Peyer's patch (tissue), 4 donors: ENCODE measurements around the gene PRAMEF11. TPM values are rescaled to one million over a fixed set of nuclear protein-coding genes. Genes with fewer than 3 reads are reported as not detected.
"Not testable (repeated sequence)": the region's sequence is repeated elsewhere in the genome, so short reads cannot be mapped to it uniquely, and the experiment has no call there.

Experiments
- DNase-seq, 3 donors: peaks; one replicate each; pipeline ENCODE4 v3.0.0-alpha.2; 2017 to 2019
- H3K27ac ChIP-seq, 4 donors: fragments of 200-600 bp; sonication (generic); one replicate each; pipeline ENCODE4 v1.5.1; 2016 to 2019
- H3K27me3 ChIP-seq, 2 donors: fragments of 200-600 bp; sonication (generic); one replicate each; pipeline ENCODE4 v1.5.1; 2019
- H3K36me3 ChIP-seq, 3 donors: fragments of 200-600 bp; sonication (generic); one replicate each; pipeline ENCODE4 v1.5.1; 2016 to 2019
- H3K4me1 ChIP-seq, 4 donors: fragments of 200-600 bp; sonication (generic); one replicate each; pipeline ENCODE4 v1.5.1; 2016 to 2019
- H3K4me3 ChIP-seq, 4 donors: fragments of 200-600 bp; sonication (generic); 1 replicate in 3 of 4; 2 replicates in 1 of 4; pipeline ENCODE4 v1.5.1; 2016 to 2019; ENCODE audit warnings: mild to moderate bottlenecking in 1 of 4
- H3K9me3 ChIP-seq, 4 donors: fragments of 200-600 bp; sonication (generic); one replicate each; pipeline ENCODE4 v1.5.1; 2016 to 2019; ENCODE audit warnings: mild to moderate bottlenecking in 1 of 4
- POLR2A ChIP-seq, 2 donors: fragments of 450-650 bp; IDR thresholded peaks; one replicate each; pipeline ENCODE4 v1.5.1; 2017; ENCODE audit warnings: antibody characterized with exemption in 2 of 2, mild to moderate bottlenecking in 2 of 2, moderate library complexity in 2 of 2
- total RNA-seq, 4 donors: library from RNA; depleted of rRNA; stranded (reverse); fragments of >200 nt; gene quantifications; one replicate each; pipeline ENCODE4 v1.1.0, GENCODE V29; 2016
- TF ChIP-seq, protein P1 (sequence below), 6 experiments: fragments of 450-650 bp in 4 of 6; fragments of 200-600 bp in 2 of 6; sonication (generic) in 1 of 6; IDR thresholded peaks; one replicate each; pipeline ENCODE4 v1.5.1; 2017 to 2019; ENCODE audit warnings: antibody characterized with exemption in 6 of 6, mild to moderate bottlenecking in 3 of 6, moderate library complexity in 1 of 6

Gene PRAMEF11
- total RNA-seq, 4 donors from 2014 or later, result not detected

DNA sequence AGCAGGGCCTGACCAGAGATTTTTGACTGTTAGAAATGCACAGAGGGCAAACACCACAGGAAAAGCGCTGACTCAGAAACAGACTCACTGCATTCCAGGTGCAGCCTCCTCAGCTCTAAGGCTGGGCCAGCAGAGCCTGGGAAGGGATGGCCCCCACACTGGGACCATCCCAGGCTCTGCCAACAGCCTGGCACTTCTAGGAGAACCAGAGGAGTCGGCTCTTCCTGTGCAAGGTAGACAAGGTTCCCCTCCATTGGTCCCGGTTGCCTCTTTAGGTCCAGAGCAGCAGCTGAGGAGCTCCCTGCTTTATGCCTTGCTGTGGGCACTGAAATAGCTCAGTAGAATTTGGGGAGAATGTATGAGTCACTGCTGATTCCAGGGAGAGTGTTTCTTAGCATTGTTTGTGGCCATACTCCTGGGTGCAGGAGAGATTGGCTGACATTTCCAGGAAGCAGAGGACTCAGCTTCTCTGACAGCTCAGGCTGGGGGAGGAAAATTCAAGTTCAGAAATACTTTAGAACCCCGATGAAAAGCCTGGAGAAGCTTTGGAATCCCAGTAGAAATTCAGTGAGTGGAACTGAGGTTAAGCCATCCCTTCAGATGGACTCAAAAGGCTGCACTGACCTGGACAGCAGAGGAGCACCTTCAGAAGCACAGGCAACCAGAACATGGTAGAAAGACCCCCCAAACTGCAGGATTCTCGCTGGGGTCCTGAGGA lies 20.4 kb downstream of the PRAMEF11 start:
- H3K27ac ChIP-seq, result no peak overlapping the region
- H3K27me3 ChIP-seq, result no peaks in the 10 kb centered on the region
- H3K4me3 ChIP-seq, result no peak overlapping the region
- TF ChIP-seq, protein P1, sequence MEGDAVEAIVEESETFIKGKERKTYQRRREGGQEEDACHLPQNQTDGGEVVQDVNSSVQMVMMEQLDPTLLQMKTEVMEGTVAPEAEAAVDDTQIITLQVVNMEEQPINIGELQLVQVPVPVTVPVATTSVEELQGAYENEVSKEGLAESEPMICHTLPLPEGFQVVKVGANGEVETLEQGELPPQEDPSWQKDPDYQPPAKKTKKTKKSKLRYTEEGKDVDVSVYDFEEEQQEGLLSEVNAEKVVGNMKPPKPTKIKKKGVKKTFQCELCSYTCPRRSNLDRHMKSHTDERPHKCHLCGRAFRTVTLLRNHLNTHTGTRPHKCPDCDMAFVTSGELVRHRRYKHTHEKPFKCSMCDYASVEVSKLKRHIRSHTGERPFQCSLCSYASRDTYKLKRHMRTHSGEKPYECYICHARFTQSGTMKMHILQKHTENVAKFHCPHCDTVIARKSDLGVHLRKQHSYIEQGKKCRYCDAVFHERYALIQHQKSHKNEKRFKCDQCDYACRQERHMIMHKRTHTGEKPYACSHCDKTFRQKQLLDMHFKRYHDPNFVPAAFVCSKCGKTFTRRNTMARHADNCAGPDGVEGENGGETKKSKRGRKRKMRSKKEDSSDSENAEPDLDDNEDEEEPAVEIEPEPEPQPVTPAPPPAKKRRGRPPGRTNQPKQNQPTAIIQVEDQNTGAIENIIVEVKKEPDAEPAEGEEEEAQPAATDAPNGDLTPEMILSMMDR (IDR thresholded peaks at IDR 0.05), result no peak
- no peak for TF ChIP-seq POLR2A (IDR thresholded peaks at IDR 0.05)
- no peaks in the 10 kb centered on the region for H3K9me3 ChIP-seq
- no peak for DNase-seq
- H3K4me1 ChIP-seq, result no peaks in the 10 kb centered on the region
- H3K36me3 ChIP-seq, result no peaks in the 10 kb centered on the region

DNA sequence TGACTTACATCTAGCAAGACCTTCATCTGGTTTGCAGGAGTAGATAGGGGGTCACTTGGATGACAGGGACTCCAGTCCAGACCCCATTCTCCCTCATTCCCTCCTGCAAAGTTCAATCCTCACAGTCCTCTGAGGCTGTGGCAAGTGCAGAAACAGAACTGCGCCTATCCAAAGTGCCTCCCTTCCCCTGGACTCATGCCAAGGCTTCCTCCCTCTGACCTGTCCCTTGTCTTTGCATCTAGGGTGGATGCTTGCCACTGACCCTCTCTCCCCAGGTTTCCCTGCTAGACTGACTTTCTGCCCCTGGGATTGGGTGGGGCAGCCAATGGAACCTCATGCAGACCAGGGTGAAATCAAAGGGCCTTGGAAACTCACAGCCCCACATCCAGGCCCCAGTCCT lies 21.3 kb downstream of the PRAMEF11 start:
- H3K9me3 ChIP-seq, result no peaks in the 10 kb centered on the region
- H3K4me3 ChIP-seq, result no peak overlapping the region
- no peak for TF ChIP-seq POLR2A (IDR thresholded peaks at IDR 0.05)
- TF ChIP-seq, protein P1 (IDR thresholded peaks at IDR 0.05), result no peak
- no peak overlapping the region for H3K27ac ChIP-seq
- H3K36me3 ChIP-seq, result no peaks in the 10 kb centered on the region
- no peaks in the 10 kb centered on the region for H3K27me3 ChIP-seq
- DNase-seq, result no peak
- H3K4me1 ChIP-seq, result no peaks in the 10 kb centered on the region

DNA sequence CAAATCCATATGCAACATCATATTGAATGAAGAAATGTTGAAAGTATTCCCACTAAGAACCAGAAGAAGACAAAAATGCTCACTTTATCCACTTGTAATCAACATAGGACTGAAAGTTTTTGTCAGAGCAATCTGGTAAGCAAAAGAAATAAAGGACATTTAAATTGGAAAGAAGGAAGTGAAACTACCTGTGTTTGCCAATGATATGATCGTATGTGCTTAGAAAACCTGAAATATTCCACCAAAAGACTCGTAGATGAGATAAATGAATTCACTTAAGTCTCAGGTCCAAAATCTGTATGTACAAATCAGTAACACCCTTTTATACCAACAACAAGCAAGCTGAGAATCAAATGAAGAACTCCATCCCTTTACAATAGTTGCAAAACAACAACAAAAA lies 31.5 kb downstream of the PRAMEF11 start:
- TF ChIP-seq POLR2A (IDR thresholded peaks at IDR 0.05), result no peak
- DNase-seq, result no peak
- no peak overlapping the region for H3K27ac ChIP-seq
- no peak overlapping the region for H3K4me3 ChIP-seq
- H3K36me3 ChIP-seq, result no peaks in the 10 kb centered on the region
- no peaks in the 10 kb centered on the region for H3K27me3 ChIP-seq
- no peaks in the 10 kb centered on the region for H3K4me1 ChIP-seq
- H3K9me3 ChIP-seq, result no peaks in the 10 kb centered on the region

DNA sequence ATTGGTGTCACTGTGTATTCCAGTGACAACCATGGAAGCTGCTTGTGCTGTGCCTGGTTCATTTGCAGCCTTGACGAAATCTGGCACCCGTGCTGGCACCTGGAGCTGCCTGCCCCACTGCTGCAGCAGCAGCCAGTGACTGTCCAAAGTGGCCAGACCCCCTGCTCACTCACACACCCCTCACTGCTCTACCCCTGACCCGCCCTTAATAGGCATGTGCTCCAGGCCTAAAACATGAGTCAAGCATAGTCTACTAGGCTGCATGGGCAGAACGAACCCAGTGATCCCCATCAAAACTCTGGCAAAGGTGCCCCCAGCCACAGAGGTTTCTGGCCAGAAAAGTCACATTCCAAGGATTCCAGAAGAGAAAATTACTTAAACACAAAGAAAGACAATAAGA lies 32.3 kb downstream of the PRAMEF11 start:
- Histone ChIP-seq H3K27ac (no peak overlapping the region), H3K4me1 (no peaks in the 10 kb centered on the region), H3K4me3 (no peak overlapping the region), H3K9me3 (no peaks in the 10 kb centered on the region), H3K27me3 (no peaks in the 10 kb centered on the region), H3K36me3 (no peaks in the 10 kb centered on the region)
- no peak for DNase-seq
- TF ChIP-seq, protein P1 (IDR thresholded peaks at IDR 0.05), result no peak
- TF ChIP-seq POLR2A (IDR thresholded peaks at IDR 0.05), result no peak

DNA sequence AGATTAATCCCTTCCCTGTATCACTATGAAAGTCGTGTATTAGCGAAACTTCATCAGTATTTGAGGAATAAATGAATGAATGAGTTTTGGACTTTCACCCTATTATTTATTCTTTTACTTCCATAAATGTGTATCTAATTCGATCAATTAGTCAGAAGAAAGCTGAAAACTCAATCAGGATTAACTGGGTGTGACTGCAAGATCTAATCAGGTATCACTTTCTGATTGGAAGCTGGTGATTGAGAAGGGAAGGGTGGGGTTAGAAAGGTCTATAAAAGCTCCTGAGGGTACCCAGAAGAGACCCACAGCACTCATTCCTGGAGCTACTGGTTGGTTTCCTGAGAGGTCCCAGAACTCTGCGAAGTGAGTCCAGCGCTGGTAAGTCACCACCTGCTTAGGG lies 40.1 kb downstream of the PRAMEF11 start, which contains the start of gene PRAMEF1:
Gene PRAMEF1 (plus strand): TSS at position 301 of the 400 bp plus-strand sequence. CDS start 1,831 bp downstream, outside the sequence.
- DNase-seq, H3K4me3 ChIP-seq, H3K27me3 ChIP-seq, H3K9me3 ChIP-seq, H3K36me3 ChIP-seq, H3K27ac ChIP-seq, H3K4me1 ChIP-seq: not testable (repeated sequence)

DNA sequence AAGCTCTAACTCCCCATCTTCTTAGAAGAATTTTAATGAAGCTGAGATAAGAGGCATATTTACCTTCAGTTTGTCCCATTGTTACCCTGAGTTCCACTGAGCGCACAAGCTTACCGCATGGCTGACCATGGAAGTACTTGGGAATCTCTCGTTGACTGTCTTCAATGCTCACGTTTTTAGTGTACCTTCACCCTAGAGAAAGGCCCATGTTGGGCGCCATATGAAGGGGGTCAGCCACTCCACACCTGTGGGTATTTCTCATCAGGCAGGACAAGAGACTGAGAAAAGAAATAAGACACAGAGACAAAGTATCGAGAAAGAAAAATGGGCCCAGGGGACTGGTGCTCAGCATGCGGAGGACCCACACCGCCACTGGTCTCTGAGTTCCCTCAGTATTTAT lies 46.5 kb downstream of the PRAMEF11 start:
- not testable (repeated sequence) for H3K27ac ChIP-seq, H3K4me3 ChIP-seq, H3K4me1 ChIP-seq, H3K27me3 ChIP-seq, H3K36me3 ChIP-seq, DNase-seq
- H3K9me3 ChIP-seq, result peaks cover 0 to 12% (median 5%) of the 10 kb centered on the region in 4 donors

DNA sequence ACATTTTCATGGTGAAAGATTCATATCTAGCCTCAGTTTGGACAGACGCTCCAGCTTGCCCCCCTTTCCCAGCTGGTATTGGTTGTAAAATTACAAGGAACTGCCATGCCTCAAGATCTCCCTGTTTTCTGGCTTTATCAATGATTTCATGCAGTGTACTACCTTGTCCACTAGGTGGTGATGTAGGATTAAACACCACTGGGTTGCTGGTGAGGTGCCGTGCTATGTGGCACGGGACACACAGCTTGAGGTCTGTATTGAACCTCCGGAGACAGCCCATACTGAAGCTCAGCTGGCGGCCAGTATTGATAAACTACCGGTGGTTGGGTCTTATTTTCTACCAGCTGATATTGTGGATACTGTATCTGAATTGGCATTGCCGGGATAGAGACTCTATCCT lies 47.4 kb downstream of the PRAMEF11 start:
- not testable (repeated sequence) for DNase-seq, H3K4me3 ChIP-seq, H3K27ac ChIP-seq, H3K4me1 ChIP-seq, H3K27me3 ChIP-seq, H3K36me3 ChIP-seq
- H3K9me3 ChIP-seq, result peaks cover 0 to 12% (median 5%) of the 10 kb centered on the region in 4 donors
- TF ChIP-seq, protein P1 (IDR thresholded peaks at IDR 0.05), result peak in 1 of 6 experiments; percentile 10

DNA sequence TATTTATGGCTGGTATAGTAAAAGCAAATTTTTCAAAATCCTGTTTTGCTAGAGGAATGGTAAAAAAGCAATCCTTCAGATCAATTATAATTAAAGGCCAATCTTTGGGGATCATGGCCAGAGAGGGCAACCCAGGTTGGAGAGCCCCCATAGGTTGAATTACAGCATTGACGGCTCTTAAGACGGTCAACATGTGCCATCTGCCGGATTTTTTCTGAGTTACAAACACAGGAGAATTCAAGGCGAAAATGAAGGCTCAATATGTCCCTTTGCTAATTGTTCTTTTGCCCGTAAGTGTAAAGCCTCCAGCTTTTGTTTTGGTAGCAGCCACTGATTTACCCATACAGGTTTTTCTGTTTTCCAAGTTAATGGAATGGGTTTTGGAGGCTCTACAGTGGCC lies 49.7 kb downstream of the PRAMEF11 start:
- H3K4me3 ChIP-seq, H3K27ac ChIP-seq, H3K27me3 ChIP-seq, H3K36me3 ChIP-seq, H3K4me1 ChIP-seq, DNase-seq: not testable (repeated sequence)
- peaks cover 0 to 12% (median 5%) of the 10 kb centered on the region in 4 donors for H3K9me3 ChIP-seq
